SW 1271 (cell line): ENCODE data around the gene CCDC18.
"Not testable (repeated sequence)": the region's sequence is repeated elsewhere in the genome, so short reads cannot be mapped to it uniquely, and the experiment has no call there.

Source experiments
- DNase-seq, 2 experiments: peaks; one replicate each; lab custom pipeline; 2025; lab: John Stamatoyannopoulos, UW

Gene CCDC18

GRCh38 chr1:93180723-93181613 lies at the start of gene CCDC18:
CCDC18 (plus strand) TSS chr1:93180724; CDS start chr1:93183362, 2,638 bp downstream.
- DNase-seq, result peak in 1 of 2 experiments; percentile 66

GRCh38 chr1:93132638-93133037 lies 47.9 kb upstream of the CCDC18 start:
- DNase-seq, result no peak

- DNase-seq, result no peak
These were observed 44.1 kb upstream of the CCDC18 start for GRCh38 chr1:93136445-93136844.

- DNase-seq, result no peak
These were observed 42.8 kb upstream of the CCDC18 start for GRCh38 chr1:93137604-93138292.

GRCh38 chr1:93140106-93140505 lies 40.4 kb upstream of the CCDC18 start:
- no peak for DNase-seq

GRCh38 chr1:93142161-93142560 lies 38.4 kb upstream of the CCDC18 start:
- no peak for DNase-seq

GRCh38 chr1:93143136-93143535 lies 37.4 kb upstream of the CCDC18 start:
- no peak for DNase-seq

- no peak for DNase-seq
These were observed 36.8 kb upstream of the CCDC18 start for GRCh38 chr1:93143769-93144168.

- DNase-seq, result no peak
These were observed 32.5 kb upstream of the CCDC18 start for GRCh38 chr1:93148001-93148400.

GRCh38 chr1:93150729-93151128 lies 29.8 kb upstream of the CCDC18 start:
- DNase-seq, result no peak

- DNase-seq, result no peak
These were observed 29.1 kb upstream of the CCDC18 start for GRCh38 chr1:93151474-93151873.

GRCh38 chr1:93152835-93153234 lies 27.7 kb upstream of the CCDC18 start:
- DNase-seq, result no peak

- DNase-seq, result no peak
These were observed 25.6 kb upstream of the CCDC18 start for GRCh38 chr1:93154898-93155297.

- no peak for DNase-seq
These were observed 25.2 kb upstream of the CCDC18 start for GRCh38 chr1:93155335-93155734.

GRCh38 chr1:93159337-93159736 lies 21.2 kb upstream of the CCDC18 start:
- no peak for DNase-seq

- not testable (repeated sequence) for DNase-seq
These were observed 17.2 kb upstream of the CCDC18 start for GRCh38 chr1:93163314-93163713.

GRCh38 chr1:93164816-93165215 lies 15.7 kb upstream of the CCDC18 start:
- DNase-seq, result no peak

- not testable (repeated sequence) for DNase-seq
These were observed 14.6 kb upstream of the CCDC18 start for GRCh38 chr1:93165895-93166294.

GRCh38 chr1:93167006-93167405 lies 13.5 kb upstream of the CCDC18 start:
- DNase-seq, result no peak

- not testable (repeated sequence) for DNase-seq
These were observed 10.3 kb upstream of the CCDC18 start for GRCh38 chr1:93170141-93170678.

GRCh38 chr1:93171549-93172034 lies 8.9 kb upstream of the CCDC18 start:
- no peak for DNase-seq

GRCh38 chr1:93172778-93173177 lies 7.7 kb upstream of the CCDC18 start:
- DNase-seq, result no peak

- not testable (repeated sequence) for DNase-seq
These were observed 5.9 kb upstream of the CCDC18 start for GRCh38 chr1:93174638-93175037.
